Skeletal muscle tissue (tissue), 4 donors: ENCODE measurements around the gene MAP4K3. TPM values are rescaled to one million over a fixed set of nuclear protein-coding genes. Genes with fewer than 3 reads are reported as not detected.

ENCODE experiments used
- H3K27ac ChIP-seq: one replicate; pipeline ENCODE4 v1.7.0; 2013; ENCODE audit warnings: mild to moderate bottlenecking, low read depth, low read length, inconsistent platforms
- H3K27me3 ChIP-seq, 3 donors: one replicate each; pipeline ENCODE4 v1.7.0; 2013; ENCODE audit warnings: low read length in 3 of 3; ENCODE audit not compliant: control insufficient read depth in 3 of 3, insufficient read depth in 3 of 3
- H3K36me3 ChIP-seq, 3 donors: one replicate each; pipeline ENCODE4 v1.7.0; 2013; ENCODE audit warnings: low read length in 3 of 3; ENCODE audit not compliant: control insufficient read depth in 3 of 3, insufficient read depth in 3 of 3
- H3K4me1 ChIP-seq, 3 donors: one replicate each; pipeline ENCODE4 v1.7.0; 2013; ENCODE audit warnings: low read length in 3 of 3, mild to moderate bottlenecking in 3 of 3; ENCODE audit not compliant: control insufficient read depth in 3 of 3, insufficient read depth in 3 of 3
- H3K4me3 ChIP-seq, 3 donors: one replicate each; pipeline ENCODE4 v1.7.0; 2013; ENCODE audit warnings: low read length in 3 of 3
- H3K9ac ChIP-seq, 3 donors: one replicate each; pipeline ENCODE4 v1.7.0; 2013; ENCODE audit warnings: low read length in 3 of 3, mild to moderate bottlenecking in 3 of 3, moderate library complexity in 2 of 3, low read depth in 1 of 3
- H3K9me3 ChIP-seq, 3 donors: one replicate each; pipeline ENCODE4 v1.7.0; 2013; ENCODE audit warnings: low read length in 3 of 3; ENCODE audit not compliant: control insufficient read depth in 3 of 3
- total RNA-seq: library from RNA; depleted of rRNA; stranded (reverse); fragments of >200 nt; gene quantifications from one replicate; pipeline ENCODE4 v1.2.3, GENCODE V29; 2014
- donor health status: Osteomylitis.

The MAP4K3 gene
- 59.5 TPM for total RNA-seq

- Histone ChIP-seq H3K9ac (peak within 1 kb of the TSS; percentile 93 to 95 (median 94)), H3K27me3 (no peaks in the 10 kb centered on the region), H3K27ac (peak within 1 kb of the TSS; percentile 91), H3K36me3 (no peaks in the 10 kb centered on the region), H3K4me3 (peak within 1 kb of the TSS; percentile 92 to 97 (median 94)), H3K4me1 (peaks cover 41 to 50% (median 48%) of the 10 kb centered on the region in 3 donors), H3K9me3 (no peaks in the 10 kb centered on the region)
Measured at GRCh38 chr2:39436592-39437521, at the start of gene MAP4K3. Gene MAP4K3 (minus strand): TSS chr2:39437285. CDS start chr2:39436987, 298 bp downstream.

DNA sequence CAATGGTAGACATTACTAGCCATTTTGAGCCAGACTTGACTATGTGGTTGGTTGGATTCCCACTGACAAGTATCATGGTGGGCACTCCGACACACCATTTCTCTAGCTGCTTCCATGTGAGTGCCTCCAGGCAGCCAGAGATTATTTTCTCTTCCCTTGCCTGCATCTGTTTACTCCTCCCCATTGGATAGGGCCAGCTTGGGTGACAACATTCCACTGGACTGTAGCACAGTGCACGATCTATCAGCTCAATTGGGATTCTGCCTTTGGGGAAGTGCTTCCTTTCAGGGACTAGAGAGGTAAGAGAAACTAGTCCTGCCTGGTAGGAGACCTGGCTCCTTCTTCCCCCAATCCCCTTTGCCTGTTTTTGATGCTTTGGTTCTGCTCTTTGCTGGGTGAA lies 49.0 kb upstream of the MAP4K3 start:
- no peaks in the 10 kb centered on the region for H3K27me3 ChIP-seq
- no peak overlapping the region for H3K27ac ChIP-seq
- peaks cover 0 to 2% (median 0%) of the 10 kb centered on the region in 3 donors for H3K4me1 ChIP-seq
- no peak overlapping the region for H3K4me3 ChIP-seq
- H3K9me3 ChIP-seq: no peaks in the 10 kb centered on the region
- H3K36me3 ChIP-seq: no peaks in the 10 kb centered on the region
- H3K9ac ChIP-seq: no peak overlapping the region

DNA sequence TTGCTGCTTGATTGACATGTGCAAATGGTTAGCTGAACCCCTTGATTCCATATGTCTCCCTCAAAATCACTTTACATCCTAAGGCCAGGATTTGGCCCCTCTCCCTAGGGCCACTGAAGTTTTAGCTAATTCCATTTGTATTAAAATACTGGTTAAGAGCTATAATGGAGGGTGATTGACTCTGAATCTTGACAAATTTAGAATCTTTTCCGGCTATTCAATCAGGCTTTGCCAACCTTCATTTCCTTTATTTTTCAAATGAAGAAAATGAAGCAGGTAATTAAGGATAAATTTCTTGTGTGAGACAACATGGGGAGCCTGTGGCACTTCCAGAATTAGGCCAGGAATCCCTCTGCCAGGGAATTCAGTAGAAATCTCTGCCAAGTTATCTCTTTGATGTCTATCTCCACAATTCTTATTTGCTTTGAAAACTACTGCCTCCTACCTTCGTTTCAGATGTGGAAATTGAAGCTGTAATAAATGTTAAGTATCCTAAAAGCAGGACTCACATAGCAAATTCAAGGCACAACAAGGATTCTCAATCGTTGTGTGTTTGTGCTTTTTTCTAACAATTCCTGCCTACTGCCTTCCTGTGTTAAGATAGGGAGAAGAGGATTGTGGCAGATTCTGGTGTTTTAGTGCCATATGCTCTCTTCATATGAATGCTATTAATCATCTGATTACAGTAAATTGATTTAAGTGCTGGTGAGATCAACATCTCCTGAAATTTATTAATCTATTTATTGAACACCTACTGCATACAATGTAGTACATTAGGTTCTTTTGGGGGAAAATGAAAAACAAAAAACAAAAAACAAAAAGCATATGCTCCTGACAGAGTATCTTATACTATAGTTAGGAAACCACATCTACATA lies 47.8 kb upstream of the MAP4K3 start:
- no peaks in the 10 kb centered on the region for H3K36me3 ChIP-seq
- H3K4me1 ChIP-seq: peaks cover 0 to 2% (median 0%) of the 10 kb centered on the region in 3 donors
- no peaks in the 10 kb centered on the region for H3K27me3 ChIP-seq
- H3K27ac ChIP-seq: no peak overlapping the region
- no peak overlapping the region for H3K4me3 ChIP-seq
- H3K9ac ChIP-seq: no peak overlapping the region
- H3K9me3 ChIP-seq: no peaks in the 10 kb centered on the region

DNA sequence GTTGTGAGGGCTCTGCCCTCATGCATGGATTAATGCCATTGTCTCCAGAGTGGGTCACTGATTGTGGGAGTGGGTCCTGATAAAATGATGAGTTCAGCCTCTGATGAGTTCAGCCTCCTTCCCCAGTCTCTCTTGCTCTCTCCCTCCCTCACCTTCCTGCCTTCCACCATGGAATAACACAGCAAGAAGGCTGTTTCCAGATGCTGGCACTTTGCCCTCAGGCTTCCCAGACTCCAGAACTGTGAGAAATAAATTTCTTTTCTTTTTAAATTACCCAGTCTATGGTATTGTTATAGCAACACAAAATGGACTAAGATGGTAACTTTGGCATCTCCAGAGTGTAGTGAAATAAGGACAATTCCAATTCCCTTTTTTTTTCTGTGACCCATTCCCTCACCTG lies 47.1 kb upstream of the MAP4K3 start:
- Histone ChIP-seq H3K9me3 (no peaks in the 10 kb centered on the region), H3K4me1 (peaks cover 0 to 2% (median 0%) of the 10 kb centered on the region in 3 donors), H3K27ac (no peak overlapping the region), H3K36me3 (no peaks in the 10 kb centered on the region), H3K9ac (no peak overlapping the region), H3K4me3 (no peak overlapping the region), H3K27me3 (no peaks in the 10 kb centered on the region)

GRCh38 chr2:39483534-39483933 lies 46.4 kb upstream of the MAP4K3 start:
- no peak overlapping the region for H3K9ac ChIP-seq

GRCh38 chr2:39481611-39482010 lies 44.5 kb upstream of the MAP4K3 start:
- peaks cover 0 to 6% (median 5%) of the 10 kb centered on the region in 3 donors for H3K36me3 ChIP-seq
- no peaks in the 10 kb centered on the region for H3K9me3 ChIP-seq
- H3K4me3 ChIP-seq: no peak overlapping the region
- peaks cover 0 to 2% (median 0%) of the 10 kb centered on the region in 3 donors for H3K4me1 ChIP-seq
- H3K9ac ChIP-seq: no peak overlapping the region
- H3K27me3 ChIP-seq: no peaks in the 10 kb centered on the region
- H3K27ac ChIP-seq: no peak overlapping the region

More at GRCh38 chr2:39483534-39483933, 46.4 kb upstream of the MAP4K3 start:
- Histone ChIP-seq H3K27me3 (no peaks in the 10 kb centered on the region), H3K36me3 (no peaks in the 10 kb centered on the region), H3K9me3 (no peaks in the 10 kb centered on the region), H3K4me3 (no peak overlapping the region), H3K4me1 (peaks cover 0 to 2% (median 0%) of the 10 kb centered on the region in 3 donors), H3K27ac (no peak overlapping the region)

DNA sequence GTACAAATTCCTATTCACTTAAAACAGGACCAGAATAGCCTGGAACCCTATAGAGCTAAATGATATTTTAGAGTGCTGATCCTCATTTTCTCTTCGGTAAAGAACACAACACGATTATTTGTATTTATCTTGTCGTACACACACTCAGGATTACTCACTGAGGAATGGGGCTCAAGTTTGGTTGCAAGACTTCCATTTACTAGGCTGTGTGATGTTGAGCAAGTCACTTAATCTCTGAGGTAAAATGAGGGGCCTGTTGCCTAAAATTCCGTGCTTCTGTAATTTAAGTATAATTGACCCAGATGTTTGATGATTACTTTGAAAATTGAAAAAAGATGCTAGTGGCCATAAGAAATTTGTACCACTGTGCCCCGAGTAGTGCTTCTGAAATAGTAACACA lies 42.6 kb upstream of the MAP4K3 start:
- no peak overlapping the region for H3K4me3 ChIP-seq
- H3K9me3 ChIP-seq: no peaks in the 10 kb centered on the region
- H3K27me3 ChIP-seq: no peaks in the 10 kb centered on the region
- no peak overlapping the region for H3K27ac ChIP-seq
- H3K4me1 ChIP-seq: peaks cover 0 to 2% (median 0%) of the 10 kb centered on the region in 3 donors
- H3K36me3 ChIP-seq: peaks cover 0 to 6% (median 5%) of the 10 kb centered on the region in 3 donors
- no peak overlapping the region for H3K9ac ChIP-seq

- peaks cover 0 to 2% (median 0%) of the 10 kb centered on the region in 3 donors for H3K4me1 ChIP-seq
- no peak overlapping the region for H3K9ac ChIP-seq
- H3K27me3 ChIP-seq: no peaks in the 10 kb centered on the region
- H3K36me3 ChIP-seq: peaks cover 0 to 6% (median 5%) of the 10 kb centered on the region in 3 donors
- no peak overlapping the region for H3K27ac ChIP-seq
- H3K4me3 ChIP-seq: no peak overlapping the region
- no peaks in the 10 kb centered on the region for H3K9me3 ChIP-seq
Measured at GRCh38 chr2:39479053-39479670, 42.1 kb upstream of the MAP4K3 start.

- Histone ChIP-seq H3K4me1 (no peaks in the 10 kb centered on the region), H3K4me3 (no peak overlapping the region), H3K9me3 (no peaks in the 10 kb centered on the region), H3K27ac (no peak overlapping the region), H3K36me3 (peaks cover 0 to 6% (median 5%) of the 10 kb centered on the region in 3 donors), H3K9ac (no peak overlapping the region), H3K27me3 (no peaks in the 10 kb centered on the region)
Measured at GRCh38 chr2:39476524-39476923, 39.4 kb upstream of the MAP4K3 start.
